D341Med (cell line): ENCODE results near the gene KCNK2.

Experiments used
- DNase-seq: peaks from one replicate; pipeline ENCODE4 v3.0.0; 2012; ENCODE audit warnings: low spot score

Gene KCNK2

GRCh38 chr1:215256936-215257679 lies 174.6 kb downstream of the KCNK2 start:
- no peak for DNase-seq

GRCh38 chr1:215260711-215261110 lies 178.2 kb downstream of the KCNK2 start:
- no peak for DNase-seq

- no peak for DNase-seq
Observed at GRCh38 chr1:215262106-215262505, 179.6 kb downstream of the KCNK2 start.

GRCh38 chr1:215263636-215264035 lies 181.1 kb downstream of the KCNK2 start:
- DNase-seq: no peak

GRCh38 chr1:215264649-215265048 lies 182.1 kb downstream of the KCNK2 start:
- no peak for DNase-seq

GRCh38 chr1:215267495-215267894 lies 185.0 kb downstream of the KCNK2 start:
- no peak for DNase-seq

- DNase-seq: no peak
Observed at GRCh38 chr1:215269955-215270354, 187.4 kb downstream of the KCNK2 start.

- no peak for DNase-seq
Observed at GRCh38 chr1:215273838-215274516, 191.4 kb downstream of the KCNK2 start.

GRCh38 chr1:215276582-215276981 lies 194.0 kb downstream of the KCNK2 start:
- DNase-seq: no peak

- DNase-seq: no peak
Observed at GRCh38 chr1:215277532-215277931, 195.0 kb downstream of the KCNK2 start.

- DNase-seq: no peak
Observed at GRCh38 chr1:215279682-215280081, 197.1 kb downstream of the KCNK2 start.

GRCh38 chr1:215282557-215282956 lies 200.0 kb downstream of the KCNK2 start:
- DNase-seq: no peak

GRCh38 chr1:215285013-215285800 lies 202.7 kb downstream of the KCNK2 start:
- no peak for DNase-seq
